Measurements from ENCODE around the gene PNPLA2. TPM values are rescaled to one million over a fixed set of nuclear protein-coding genes. Genes with fewer than 3 reads are reported as not detected.

The PNPLA2 gene
- total RNA-seq, 1 donor from 2014 or later: 34.7 TPM

GRCh38 chr11:813456-814096 lies 5.1 kb upstream of the PNPLA2 start:
- TF ChIP-seq, protein P1, sequence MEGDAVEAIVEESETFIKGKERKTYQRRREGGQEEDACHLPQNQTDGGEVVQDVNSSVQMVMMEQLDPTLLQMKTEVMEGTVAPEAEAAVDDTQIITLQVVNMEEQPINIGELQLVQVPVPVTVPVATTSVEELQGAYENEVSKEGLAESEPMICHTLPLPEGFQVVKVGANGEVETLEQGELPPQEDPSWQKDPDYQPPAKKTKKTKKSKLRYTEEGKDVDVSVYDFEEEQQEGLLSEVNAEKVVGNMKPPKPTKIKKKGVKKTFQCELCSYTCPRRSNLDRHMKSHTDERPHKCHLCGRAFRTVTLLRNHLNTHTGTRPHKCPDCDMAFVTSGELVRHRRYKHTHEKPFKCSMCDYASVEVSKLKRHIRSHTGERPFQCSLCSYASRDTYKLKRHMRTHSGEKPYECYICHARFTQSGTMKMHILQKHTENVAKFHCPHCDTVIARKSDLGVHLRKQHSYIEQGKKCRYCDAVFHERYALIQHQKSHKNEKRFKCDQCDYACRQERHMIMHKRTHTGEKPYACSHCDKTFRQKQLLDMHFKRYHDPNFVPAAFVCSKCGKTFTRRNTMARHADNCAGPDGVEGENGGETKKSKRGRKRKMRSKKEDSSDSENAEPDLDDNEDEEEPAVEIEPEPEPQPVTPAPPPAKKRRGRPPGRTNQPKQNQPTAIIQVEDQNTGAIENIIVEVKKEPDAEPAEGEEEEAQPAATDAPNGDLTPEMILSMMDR (conservative IDR thresholded peaks at IDR 0.05; ENCODE audit: low read depth, low read length): no peak
- DNase-seq (ENCODE audit: low read depth): no peak
- H3K4me3 ChIP-seq (ENCODE audit: low read depth, low read length): no peak overlapping the region

GRCh38 chr11:815675-816432 lies 2.9 kb upstream of the PNPLA2 start:
- DNase-seq (ENCODE audit: low read depth): no peak
- H3K4me3 ChIP-seq (ENCODE audit: low read depth, low read length): no peak overlapping the region
- TF ChIP-seq, protein P1 (conservative IDR thresholded peaks at IDR 0.05; ENCODE audit: low read depth, low read length): no peak

DNA sequence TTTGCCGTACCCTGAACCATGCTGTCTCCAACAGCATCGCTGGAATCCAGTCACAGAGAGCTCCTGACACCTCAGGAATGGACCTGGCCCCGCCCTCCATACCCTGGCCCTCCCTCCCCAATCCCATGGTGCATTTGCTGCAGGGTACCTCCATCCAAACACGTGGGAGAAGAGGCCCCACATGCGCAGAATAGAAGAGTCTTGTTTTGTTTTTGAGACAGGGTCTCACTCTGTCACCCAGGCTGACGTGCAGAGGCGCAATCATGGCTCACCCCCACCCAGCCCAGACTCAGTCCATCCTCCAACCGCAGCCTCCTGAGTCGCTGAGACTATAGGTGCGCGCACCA lies 2.3 kb upstream of the PNPLA2 start:
- DNase-seq (ENCODE audit: low read depth): no peak
- TF ChIP-seq, protein P1 (conservative IDR thresholded peaks at IDR 0.05; ENCODE audit: low read depth, low read length): no peak
- no peak overlapping the region for H3K4me3 ChIP-seq (ENCODE audit: low read depth, low read length)

DNA sequence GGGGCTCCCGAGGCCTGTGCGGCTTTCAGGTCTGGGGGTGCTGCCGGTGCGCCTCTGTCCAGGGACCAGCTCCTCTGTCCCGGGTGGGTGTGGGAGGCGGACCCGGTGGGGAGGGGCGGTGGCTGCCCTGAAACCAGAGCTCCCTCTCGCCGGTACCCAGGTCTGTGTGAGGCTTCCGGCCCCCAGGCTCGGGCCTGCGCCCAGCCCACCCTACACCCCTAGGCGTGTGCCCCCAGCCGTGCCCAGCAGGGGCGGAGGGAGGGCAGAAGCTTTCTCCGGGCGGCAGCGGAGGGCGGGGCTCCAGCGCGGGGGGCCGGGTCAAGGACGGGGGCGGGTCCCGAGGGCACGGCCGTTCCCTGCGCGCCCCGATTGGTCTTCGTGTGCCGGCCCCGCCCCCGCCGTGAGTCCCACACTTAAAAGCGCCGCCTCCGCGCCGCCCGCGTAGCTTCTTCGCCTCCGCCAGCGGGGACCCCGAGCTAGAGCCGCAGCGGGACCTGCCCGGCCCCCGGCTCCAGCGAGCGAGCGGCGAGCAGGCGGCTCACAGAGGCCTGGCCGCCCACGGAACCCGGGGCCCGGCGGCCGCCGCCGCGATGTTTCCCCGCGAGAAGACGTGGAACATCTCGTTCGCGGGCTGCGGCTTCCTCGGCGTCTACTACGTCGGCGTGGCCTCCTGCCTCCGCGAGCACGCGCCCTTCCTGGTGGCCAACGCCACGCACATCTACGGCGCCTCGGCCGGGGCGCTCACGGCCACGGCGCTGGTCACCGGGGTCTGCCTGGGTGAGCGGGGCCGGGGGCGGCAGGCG lies 616 bp downstream of the PNPLA2 start:
- TF ChIP-seq, protein P1 (conservative IDR thresholded peaks at IDR 0.05; ENCODE audit: low read depth, low read length): no peak
- no peak for DNase-seq (ENCODE audit: low read depth)

DNA sequence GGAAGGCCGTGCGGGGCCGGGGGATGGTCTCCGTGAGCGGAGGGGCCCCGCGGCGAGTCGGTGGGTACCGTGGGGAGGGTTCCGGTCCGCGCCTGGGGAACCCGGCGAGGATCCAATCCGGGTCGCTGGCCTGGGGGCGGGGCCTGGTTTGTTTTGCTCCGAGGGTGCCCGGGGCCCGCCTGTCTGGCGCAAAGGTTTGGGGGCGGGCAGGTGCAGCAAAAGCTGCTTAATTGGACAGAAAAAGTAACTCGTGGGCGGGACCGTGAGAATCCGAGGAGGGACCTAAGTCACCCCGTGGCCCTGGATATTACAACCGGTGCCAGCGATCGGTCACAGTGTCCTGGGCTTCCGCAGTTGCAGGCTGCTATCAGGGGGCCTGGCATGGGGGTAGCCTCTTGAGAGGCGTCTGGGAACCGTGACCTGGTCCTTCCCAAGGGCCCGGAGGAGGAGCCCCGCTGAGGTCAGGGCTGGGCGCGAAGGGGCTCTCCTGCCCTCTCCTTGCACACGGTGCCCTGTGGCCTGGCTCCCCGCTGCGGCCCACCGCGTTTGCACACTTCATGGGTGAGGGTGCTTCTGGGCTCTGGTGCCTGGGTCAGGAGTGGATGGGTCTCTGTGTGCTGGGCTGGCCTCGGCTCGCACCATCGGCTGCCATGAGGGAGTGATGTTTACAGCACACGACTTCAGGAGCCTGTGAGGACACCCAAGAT lies 1.4 kb downstream of the PNPLA2 start:
- DNase-seq (ENCODE audit: low read depth): no peak
- H3K4me3 ChIP-seq (ENCODE audit: low read depth, low read length): peak overlapping the region; percentile 88
- TF ChIP-seq, protein P1 (conservative IDR thresholded peaks at IDR 0.05; ENCODE audit: low read depth, low read length): no peak

More for the DNA sequence above, 616 bp downstream of the PNPLA2 start:
- peak overlapping the region; percentile 88 for H3K4me3 ChIP-seq (ENCODE audit: low read depth, low read length)

GRCh38 chr11:820655-821511 lies 2.2 kb downstream of the PNPLA2 start:
- H3K4me3 ChIP-seq (ENCODE audit: low read depth, low read length): peak overlapping the region; percentile 88
- TF ChIP-seq, protein P1 (conservative IDR thresholded peaks at IDR 0.05; ENCODE audit: low read depth, low read length): no peak
- no peak for DNase-seq (ENCODE audit: low read depth)

All from epithelial cell of proximal tubule (primary cell).